Stimulated activated CD4-positive, alpha-beta T cell treated with anti-CD3 and anti-CD28 coated beads, Interleukin-1b, Interleukin-23, amount 100 ng/mL, for 4 hours (primary cell): ENCODE measurements around the gene SLF1.

Source experiments
- DNase-seq, 2 donors: peaks; one replicate each; pipeline ENCODE4 v3.0.0-alpha.2; 2020; ENCODE audit warnings: low read depth in 2 of 2

Gene SLF1

GRCh38 chr5:94711785-94712184 is 93.3 kb downstream of the SLF1 start:
- no peak for DNase-seq

- no peak for DNase-seq
These were observed 97.3 kb downstream of the SLF1 start for GRCh38 chr5:94715768-94716167.

GRCh38 chr5:94725142-94725541 is 106.7 kb downstream of the SLF1 start:
- no peak for DNase-seq

- no peak for DNase-seq
These were observed 113.0 kb downstream of the SLF1 start for GRCh38 chr5:94731471-94731870.

- DNase-seq: no peak
These were observed 118.0 kb downstream of the SLF1 start for GRCh38 chr5:94736498-94736897.

GRCh38 chr5:94740286-94740685 is 121.8 kb downstream of the SLF1 start:
- DNase-seq: no peak

GRCh38 chr5:94742852-94743251 is 124.4 kb downstream of the SLF1 start:
- DNase-seq: no peak

GRCh38 chr5:94744906-94745305 is 126.4 kb downstream of the SLF1 start:
- DNase-seq: no peak

GRCh38 chr5:94745786-94746730 is 127.6 kb downstream of the SLF1 start:
- DNase-seq: no peak

GRCh38 chr5:94746731-94747124 is 128.3 kb downstream of the SLF1 start:
- DNase-seq: no peak
